ENCODE results near the gene DCDC2C. TPM values are rescaled to one million over a fixed set of nuclear protein-coding genes. Genes with fewer than 3 reads are reported as not detected.

The DCDC2C gene
- total and polyA plus RNA-seq, 9 of the 15 experiments (the other 6 are each of a cell fraction or from before 2014, with no cell fraction given): not detected

DNA sequence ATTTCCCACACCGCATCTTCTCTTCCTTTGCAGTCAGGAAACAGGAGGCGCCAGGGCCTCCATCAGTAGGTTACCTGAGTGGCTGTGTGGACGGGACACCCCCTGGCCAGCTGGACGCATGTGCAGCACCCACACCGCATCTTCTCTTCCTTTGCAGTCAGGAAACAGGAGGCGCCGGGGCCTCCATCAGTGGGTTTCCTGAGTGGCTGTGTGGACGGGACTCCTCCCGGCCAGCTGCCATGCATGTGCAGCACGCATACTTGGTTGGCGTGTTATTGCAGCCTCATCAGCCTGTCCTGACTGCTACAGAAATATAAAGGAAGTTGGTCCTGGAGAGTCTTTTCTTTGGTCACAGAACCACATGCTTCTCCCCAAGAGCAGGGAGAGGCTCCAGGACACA, 74.6 kb downstream of the DCDC2C start (continued):
- TF ChIP-seq, protein P1, sequence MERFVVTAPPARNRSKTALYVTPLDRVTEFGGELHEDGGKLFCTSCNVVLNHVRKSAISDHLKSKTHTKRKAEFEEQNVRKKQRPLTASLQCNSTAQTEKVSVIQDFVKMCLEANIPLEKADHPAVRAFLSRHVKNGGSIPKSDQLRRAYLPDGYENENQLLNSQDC (CRISPR knock-in tag; IDR thresholded peaks at IDR 0.05): no peak
- no peak for TF ChIP-seq JUNB (CRISPR knock-in tag; conservative IDR thresholded peaks at IDR 0.05)
- no peak for TF ChIP-seq LCOR (CRISPR knock-in tag; IDR thresholded peaks at IDR 0.05)
- no peak for TF ChIP-seq SMARCE1 (IDR thresholded peaks at IDR 0.05)
- no peak for TF ChIP-seq POLR3A (IDR thresholded peaks at IDR 0.05; ENCODE audit: borderline replicate concordance, extremely low read depth, insufficient read depth, insufficient read length)
- TF ChIP-seq KDM2B (CRISPR knock-in tag; IDR thresholded peaks at IDR 0.05): no peak
- TF ChIP-seq, protein P2, sequence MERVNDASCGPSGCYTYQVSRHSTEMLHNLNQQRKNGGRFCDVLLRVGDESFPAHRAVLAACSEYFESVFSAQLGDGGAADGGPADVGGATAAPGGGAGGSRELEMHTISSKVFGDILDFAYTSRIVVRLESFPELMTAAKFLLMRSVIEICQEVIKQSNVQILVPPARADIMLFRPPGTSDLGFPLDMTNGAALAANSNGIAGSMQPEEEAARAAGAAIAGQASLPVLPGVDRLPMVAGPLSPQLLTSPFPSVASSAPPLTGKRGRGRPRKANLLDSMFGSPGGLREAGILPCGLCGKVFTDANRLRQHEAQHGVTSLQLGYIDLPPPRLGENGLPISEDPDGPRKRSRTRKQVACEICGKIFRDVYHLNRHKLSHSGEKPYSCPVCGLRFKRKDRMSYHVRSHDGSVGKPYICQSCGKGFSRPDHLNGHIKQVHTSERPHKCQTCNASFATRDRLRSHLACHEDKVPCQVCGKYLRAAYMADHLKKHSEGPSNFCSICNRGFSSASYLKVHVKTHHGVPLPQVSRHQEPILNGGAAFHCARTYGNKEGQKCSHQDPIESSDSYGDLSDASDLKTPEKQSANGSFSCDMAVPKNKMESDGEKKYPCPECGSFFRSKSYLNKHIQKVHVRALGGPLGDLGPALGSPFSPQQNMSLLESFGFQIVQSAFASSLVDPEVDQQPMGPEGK (CRISPR knock-in tag; IDR thresholded peaks at IDR 0.05; ENCODE audit: borderline replicate concordance): no peak
- TF ChIP-seq, protein P3, sequence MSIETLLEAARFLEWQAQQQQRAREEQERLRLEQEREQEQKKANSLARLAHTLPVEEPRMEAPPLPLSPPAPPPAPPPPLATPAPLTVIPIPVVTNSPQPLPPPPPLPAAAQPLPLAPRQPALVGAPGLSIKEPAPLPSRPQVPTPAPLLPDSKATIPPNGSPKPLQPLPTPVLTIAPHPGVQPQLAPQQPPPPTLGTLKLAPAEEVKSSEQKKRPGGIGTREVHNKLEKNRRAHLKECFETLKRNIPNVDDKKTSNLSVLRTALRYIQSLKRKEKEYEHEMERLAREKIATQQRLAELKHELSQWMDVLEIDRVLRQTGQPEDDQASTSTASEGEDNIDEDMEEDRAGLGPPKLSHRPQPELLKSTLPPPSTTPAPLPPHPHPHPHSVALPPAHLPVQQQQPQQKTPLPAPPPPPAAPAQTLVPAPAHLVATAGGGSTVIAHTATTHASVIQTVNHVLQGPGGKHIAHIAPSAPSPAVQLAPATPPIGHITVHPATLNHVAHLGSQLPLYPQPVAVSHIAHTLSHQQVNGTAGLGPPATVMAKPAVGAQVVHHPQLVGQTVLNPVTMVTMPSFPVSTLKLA (conservative IDR thresholded peaks at IDR 0.05): no peak
